ENCODE data around the gene RINT1.

- TF ChIP-seq CTCF (IDR thresholded peaks at IDR 0.05) (no peak), POLR2AphosphoS5 (IDR thresholded peaks at IDR 0.05; ENCODE audit: insufficient read depth in 1 of 2, low read depth in 1 of 2) (no peak)
These were observed 70.6 kb downstream of the RINT1 start for GRCh38 chr7:105602325-105603305.
